HG03025 (cell line): ENCODE data around the gene ZNF688.
A peak's percentile ranks its signal among the peaks of the same experiment; 100 is the strongest.

Experiments
- ATAC-seq: cut with Tn5 transposase; IDR thresholded peaks from one replicate; pipeline ENCODE4 v1.9.1; 2021; ENCODE audit warnings: mild to moderate bottlenecking, moderate library complexity; ENCODE audit not compliant: unreplicated experiment, low FRiP score

The ZNF688 gene

GRCh38 chr16:30585400-30586191 is 14.1 kb upstream of the ZNF688 start, which contains the start of gene ZNF785:
ZNF785 (minus strand) TSS chr16:30585697; CDS start chr16:30585611, 86 bp downstream.
- ATAC-seq: peak; percentile 74

- ATAC-seq: peak; percentile 37
Observed at GRCh38 chr16:30585022-30585399, 13.5 kb upstream of the ZNF688 start.

GRCh38 chr16:30582611-30583340 is 11.3 kb upstream of the ZNF688 start:
- no peak for ATAC-seq

GRCh38 chr16:30581457-30581856 is 9.9 kb upstream of the ZNF688 start:
- no peak for ATAC-seq

- ATAC-seq: no peak
Observed at GRCh38 chr16:30574678-30575077, 3.2 kb upstream of the ZNF688 start.

- no peak for ATAC-seq
Observed at GRCh38 chr16:30570636-30571444, 674 bp downstream of the ZNF688 start.

GRCh38 chr16:30569746-30570635 is 1.5 kb downstream of the ZNF688 start:
- ATAC-seq: no peak

GRCh38 chr16:30569281-30569680 is 2.2 kb downstream of the ZNF688 start:
- ATAC-seq: no peak

- no peak for ATAC-seq
Observed at GRCh38 chr16:30567991-30568638, 3.4 kb downstream of the ZNF688 start.

- ATAC-seq: no peak
Observed at GRCh38 chr16:30567160-30567990, 4.1 kb downstream of the ZNF688 start.

GRCh38 chr16:30566531-30566930 is 5.0 kb downstream of the ZNF688 start:
- ATAC-seq: no peak

- ATAC-seq: no peak
Observed at GRCh38 chr16:30565984-30566383, 5.5 kb downstream of the ZNF688 start.

GRCh38 chr16:30565526-30565925 is 6.0 kb downstream of the ZNF688 start:
- ATAC-seq: no peak

GRCh38 chr16:30562021-30562420 is 9.5 kb downstream of the ZNF688 start:
- no peak for ATAC-seq

GRCh38 chr16:30561089-30561816 is 10.3 kb downstream of the ZNF688 start:
- ATAC-seq: no peak

GRCh38 chr16:30559690-30560089 is 11.8 kb downstream of the ZNF688 start:
- ATAC-seq: no peak

GRCh38 chr16:30558789-30559377 is 12.6 kb downstream of the ZNF688 start:
- no peak for ATAC-seq
